AG04449 (cell line): ENCODE data around the gene SBF2.
A peak's percentile ranks its signal among the peaks of the same experiment; 100 is the strongest.
"Not testable (repeated sequence)": the region's sequence is repeated elsewhere in the genome, so short reads cannot be mapped to it uniquely, and the experiment has no call there.

Source experiments
- CTCF ChIA-PET: fragments of 350-600 bp; formaldehyde crosslinking; extraction: SDS; loops from one replicate; lab custom pipeline; 2021; ENCODE audit warnings: antibody characterized with exemption; lab: Yijun Ruan, JAX
- POLR2A ChIA-PET: fragments of 400-600, 350-600 bp; formaldehyde crosslinking; extraction: SDS; loops from one replicate; lab custom pipeline; 2020; ENCODE audit warnings: antibody characterized with exemption, inconsistent platforms; lab: Yijun Ruan, JAX
- DNase-seq: peaks from one replicate; pipeline ENCODE4 v3.0.0-alpha.2; 2010; ENCODE audit warnings: low read depth, low spot score
- H3K4me3 ChIP-seq: 2 replicates; pipeline ENCODE4 v1.5.1; 2011; ENCODE audit warnings: low read depth, mild to moderate bottlenecking, control low read depth, low read length
- TF ChIP-seq, protein P1 (sequence below): IDR thresholded peaks from one replicate; pipeline ENCODE4 v1.5.1; 2011; ENCODE audit warnings: mild to moderate bottlenecking, moderate library complexity, low read length, control low read depth, inconsistent platforms; ENCODE audit not compliant: insufficient read depth; ENCODE audit errors: missing control alignments

SBF2 gene

DNA sequence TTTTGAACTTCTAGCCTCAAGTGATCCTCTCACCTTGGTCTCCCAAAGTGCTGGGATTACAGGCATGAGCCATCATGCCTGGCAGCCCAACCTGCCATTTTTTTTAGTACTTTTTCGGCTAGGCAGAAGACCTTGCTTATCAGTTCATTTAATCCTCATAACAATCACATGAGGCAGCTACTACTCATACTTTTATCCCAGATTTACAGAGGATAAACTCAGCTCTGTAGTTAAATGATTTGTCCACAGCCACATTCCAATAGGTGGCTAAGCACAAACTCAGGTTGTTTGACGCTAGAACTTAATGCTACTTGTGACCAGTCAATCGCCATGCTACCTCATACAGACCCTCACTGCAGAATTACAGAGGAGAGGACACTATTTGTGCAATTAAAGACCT lies 28.1 kb downstream of the SBF2 start:
- no peak for DNase-seq
- H3K4me3 ChIP-seq: no peak overlapping the region
- CTCF ChIA-PET: interaction anchor here (0.8 to 2.2 kb wide), 3 partner anchors 9 to 59 kb away, joined by 3 to 8 read pairs (median 7); no protein-coding TSS in a partner anchor
- TF ChIP-seq, protein P1, sequence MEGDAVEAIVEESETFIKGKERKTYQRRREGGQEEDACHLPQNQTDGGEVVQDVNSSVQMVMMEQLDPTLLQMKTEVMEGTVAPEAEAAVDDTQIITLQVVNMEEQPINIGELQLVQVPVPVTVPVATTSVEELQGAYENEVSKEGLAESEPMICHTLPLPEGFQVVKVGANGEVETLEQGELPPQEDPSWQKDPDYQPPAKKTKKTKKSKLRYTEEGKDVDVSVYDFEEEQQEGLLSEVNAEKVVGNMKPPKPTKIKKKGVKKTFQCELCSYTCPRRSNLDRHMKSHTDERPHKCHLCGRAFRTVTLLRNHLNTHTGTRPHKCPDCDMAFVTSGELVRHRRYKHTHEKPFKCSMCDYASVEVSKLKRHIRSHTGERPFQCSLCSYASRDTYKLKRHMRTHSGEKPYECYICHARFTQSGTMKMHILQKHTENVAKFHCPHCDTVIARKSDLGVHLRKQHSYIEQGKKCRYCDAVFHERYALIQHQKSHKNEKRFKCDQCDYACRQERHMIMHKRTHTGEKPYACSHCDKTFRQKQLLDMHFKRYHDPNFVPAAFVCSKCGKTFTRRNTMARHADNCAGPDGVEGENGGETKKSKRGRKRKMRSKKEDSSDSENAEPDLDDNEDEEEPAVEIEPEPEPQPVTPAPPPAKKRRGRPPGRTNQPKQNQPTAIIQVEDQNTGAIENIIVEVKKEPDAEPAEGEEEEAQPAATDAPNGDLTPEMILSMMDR: no peak
- POLR2A ChIA-PET: interaction anchor here (0.7 kb wide), 1 partner anchor 13 kb away, joined by 3 read pairs; no protein-coding TSS in a partner anchor

DNA sequence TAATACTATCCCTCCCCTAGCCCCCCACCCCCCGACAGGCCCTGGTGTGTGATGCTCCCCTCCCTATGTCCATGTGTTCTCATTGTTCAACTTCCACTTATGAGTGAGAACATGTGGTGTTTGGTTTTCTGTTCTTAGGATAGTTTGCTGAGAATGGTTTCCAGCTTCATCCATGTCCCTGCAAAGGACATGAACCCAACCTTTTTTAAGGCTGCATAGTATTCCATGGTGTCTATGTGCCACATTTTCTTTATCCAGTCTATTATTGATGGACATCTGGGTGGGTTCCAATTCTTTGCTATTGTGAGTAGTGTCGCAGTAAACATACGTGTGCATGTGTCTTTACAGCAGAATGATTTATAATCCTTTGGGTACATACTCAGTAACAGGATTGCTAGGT lies 29.3 kb downstream of the SBF2 start:
- CTCF ChIA-PET: interaction anchor here (1.0 to 1.5 kb wide), 2 partner anchors 9 to 34 kb away, joined by 3 to 4 read pairs; no protein-coding TSS in a partner anchor
- not testable (repeated sequence) for DNase-seq, H3K4me3 ChIP-seq
- POLR2A ChIA-PET: interaction anchor here (1.2 kb wide), 1 partner anchor 40 kb away, joined by 5 read pairs; the partner anchor contains the start of gene ADM

DNA sequence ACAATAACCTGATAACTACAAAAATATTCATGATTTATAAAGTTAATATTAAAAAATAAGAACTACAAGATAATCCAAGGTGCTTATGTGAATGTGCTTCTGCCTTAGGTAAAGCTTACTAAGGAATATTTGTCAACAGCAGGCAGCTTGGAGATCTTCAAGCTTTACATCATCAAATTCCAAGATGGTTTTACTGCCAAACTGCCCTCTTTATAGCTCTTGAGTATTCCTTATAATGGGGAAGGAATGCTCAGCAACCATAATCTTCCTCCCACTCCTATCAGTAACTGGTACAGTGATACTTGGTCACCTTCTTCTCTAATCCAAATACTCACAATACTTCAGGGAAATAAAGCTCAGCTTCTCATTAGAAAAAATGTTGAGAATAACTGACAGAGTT lies 30.1 kb downstream of the SBF2 start:
- TF ChIP-seq, protein P1: no peak
- ChIA-PET CTCF (interaction anchor here (1.5 kb wide), 1 partner anchor 35 kb away, joined by 4 read pairs; no protein-coding TSS in a partner anchor), POLR2A (interaction anchor here (1.2 kb wide), 1 partner anchor 41 kb away, joined by 5 read pairs; the partner anchor contains the start of gene ADM)
- H3K4me3 ChIP-seq: no peak overlapping the region
- peak; percentile 51 for DNase-seq

DNA sequence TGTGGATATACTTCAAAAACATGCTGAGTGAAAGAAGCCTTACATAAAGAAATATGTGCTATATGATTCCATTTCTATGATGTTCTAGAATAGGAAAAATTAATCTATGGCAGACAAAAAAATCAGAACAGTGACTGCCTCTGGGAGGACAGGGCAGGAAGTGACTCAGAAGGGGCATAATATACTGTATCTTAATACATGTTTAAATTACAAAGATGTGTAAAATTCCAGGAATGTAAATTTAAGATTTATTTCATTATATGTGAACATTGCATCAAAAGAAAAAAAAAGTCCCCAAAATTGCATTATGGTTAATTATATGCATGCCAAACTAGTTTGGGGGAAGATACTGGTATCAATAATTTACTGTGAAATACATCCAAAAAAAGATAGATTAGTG lies 32.2 kb downstream of the SBF2 start:
- TF ChIP-seq, protein P1: no peak
- CTCF ChIA-PET: no interaction called here
- no peak overlapping the region for H3K4me3 ChIP-seq
- DNase-seq: no peak
- POLR2A ChIA-PET: no interaction called here

DNA sequence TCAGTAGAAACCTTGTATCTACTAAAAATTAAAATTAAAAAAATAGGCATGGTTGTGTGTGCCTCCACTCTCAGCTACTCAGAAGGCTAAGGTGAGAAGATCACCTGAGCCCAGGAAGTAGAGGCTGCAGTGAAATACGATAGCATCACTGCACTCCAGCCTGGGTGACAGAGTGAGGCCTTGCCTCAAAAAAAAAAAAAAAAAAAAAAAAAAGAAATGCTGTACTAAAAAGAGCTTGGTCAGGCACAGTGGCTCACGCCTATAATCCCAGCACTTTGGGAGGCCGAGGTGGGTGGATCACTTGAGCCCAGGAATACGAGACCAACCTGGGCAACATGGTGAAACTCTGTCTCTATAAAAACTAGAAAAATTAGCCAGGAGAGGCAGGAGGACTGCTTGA lies 36.5 kb downstream of the SBF2 start:
- no peak overlapping the region for H3K4me3 ChIP-seq
- CTCF ChIA-PET: interaction anchor here (2.7 kb wide), 1 partner anchor 9 kb away, joined by 8 read pairs; no protein-coding TSS in a partner anchor
- DNase-seq: no peak
- TF ChIP-seq, protein P1: no peak
- POLR2A ChIA-PET: no interaction called here

DNA sequence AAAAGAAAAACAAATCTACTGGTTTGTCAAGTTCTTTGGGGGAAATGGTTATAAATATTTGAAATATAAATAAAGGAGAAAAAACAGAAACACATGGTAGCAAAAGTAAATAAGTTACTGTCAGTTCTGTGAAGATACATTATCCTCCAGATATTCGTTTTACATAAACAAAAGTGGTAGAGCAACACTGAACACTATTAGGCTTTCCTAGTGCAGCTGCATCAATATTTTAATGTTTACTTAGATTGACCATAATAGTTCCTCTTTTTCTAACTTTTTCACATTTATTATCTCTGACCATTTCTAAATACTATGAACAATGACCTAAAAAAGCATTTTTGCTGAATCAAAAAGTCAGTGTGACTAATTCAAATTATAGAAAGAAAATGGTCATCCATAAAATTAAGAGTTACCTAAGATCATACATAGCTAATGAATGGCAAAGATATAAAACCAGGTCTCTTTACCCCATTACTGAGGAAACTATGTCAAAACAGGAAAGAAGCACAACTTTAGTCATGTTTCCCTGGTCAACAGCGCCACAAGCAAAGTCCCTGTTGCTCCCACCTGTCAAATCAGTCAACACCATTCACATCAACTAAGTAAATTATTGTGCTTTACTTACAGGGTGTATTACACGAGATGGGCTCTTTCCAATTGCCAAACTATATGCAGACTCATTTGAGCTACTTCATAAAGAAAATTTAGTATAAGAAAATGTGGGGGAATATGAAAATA lies 38.5 kb downstream of the SBF2 start:
- CTCF ChIA-PET: interaction anchor here (0.6 to 2.7 kb wide), 5 partner anchors 10 to 167 kb away, joined by 3 to 8 read pairs (median 3); no protein-coding TSS in a partner anchor
- DNase-seq: no peak
- TF ChIP-seq, protein P1: no peak
- POLR2A ChIA-PET: interaction anchor here (2.0 kb wide), 1 partner anchor 50 kb away, joined by 7 read pairs; the partner anchor contains the start of gene ADM
- H3K4me3 ChIP-seq: no peak overlapping the region

DNA sequence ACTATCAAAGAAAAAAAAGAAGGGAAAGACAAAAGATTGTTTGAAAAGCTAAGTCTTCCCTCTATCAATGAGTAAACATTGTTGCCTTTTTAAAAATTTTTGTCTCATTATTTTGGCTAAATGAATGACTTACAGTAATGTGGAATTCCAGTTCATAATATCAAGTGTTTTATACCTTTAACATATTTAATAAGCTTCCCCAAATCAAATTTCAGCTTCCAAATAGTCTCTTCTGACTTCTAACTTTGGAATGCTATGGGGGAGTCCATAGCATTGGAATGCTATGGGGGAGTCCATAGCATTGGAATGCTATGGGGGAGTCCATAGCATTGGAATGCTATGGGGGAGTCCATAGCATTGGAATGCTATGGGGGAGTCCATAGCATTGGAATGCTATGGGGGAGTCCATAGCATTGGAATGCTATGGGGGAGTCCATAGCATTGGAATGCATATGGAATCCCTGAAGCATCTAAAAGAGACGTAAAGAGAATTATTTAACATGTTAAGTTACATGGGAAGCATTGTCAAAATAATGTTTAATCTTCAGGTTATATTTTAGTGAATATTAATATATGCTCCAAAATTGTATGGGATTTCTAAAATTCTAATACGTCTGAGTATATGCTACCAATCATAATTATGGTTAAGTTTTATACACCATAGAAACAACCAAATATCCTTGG lies 44.4 kb downstream of the SBF2 start:
- ChIA-PET POLR2A (interaction anchor here (0.6 to 1.7 kb wide), 3 partner anchors 53 to 60 kb away, joined by 3 to 7 read pairs (median 3); partner anchors contain the start of gene ADM), CTCF (interaction anchor here (0.7 to 1.2 kb wide), 3 partner anchors 42 to 55 kb away, joined by 3 to 5 read pairs (median 3); no protein-coding TSS in a partner anchor)
- not testable (repeated sequence) for DNase-seq, H3K4me3 ChIP-seq
